SU-DHL-6 (cell line): ENCODE results near the gene ARIH1.

Experiments used
- H2AFZ ChIP-seq: fragments of 200-600 bp; sonication (generic); 2 replicates; pipeline ENCODE4 v1.6.1; 2014; ENCODE audit warnings: low read depth, mild to moderate bottlenecking, moderate library complexity, mixed read lengths, antibody characterized with exemption, low read length; ENCODE audit not compliant: severe bottlenecking
- H3F3A ChIP-seq: fragments of 200-600 bp; shearing (Covaris generic); 2 replicates; pipeline ENCODE4 v1.6.0; 2016; ENCODE audit warnings: antibody characterized with exemption, mild to moderate bottlenecking; ENCODE audit not compliant: insufficient read depth
- H3K27ac ChIP-seq: fragments of 200-600 bp; sonication (generic); 2 replicates; pipeline ENCODE4 v1.5.1; 2016; ENCODE audit warnings: low read depth, mild to moderate bottlenecking, low read length, moderate library complexity, mixed read lengths
- H3K27me3 ChIP-seq: fragments of 200-600 bp; sonication (generic), shearing (Covaris generic); 2 replicates; pipeline ENCODE4 v1.6.0; 2014; ENCODE audit warnings: mild to moderate bottlenecking, low read length
- H3K36me3 ChIP-seq: fragments of 200-600 bp; sonication (generic); 2 replicates; pipeline ENCODE4 v1.6.1; 2014; ENCODE audit warnings: mild to moderate bottlenecking, low read length, mixed read lengths
- H3K4me2 ChIP-seq: fragments of 300-600, 200-600 bp; shearing (Covaris generic), sonication (generic); 2 replicates; pipeline ENCODE4 v1.6.0; 2014; ENCODE audit warnings: low read length, low read depth, mild to moderate bottlenecking; ENCODE audit not compliant: poor library complexity, severe bottlenecking
- H3K4me3 ChIP-seq: fragments of 200-600 bp; sonication (generic); 2 replicates; pipeline ENCODE4 v1.5.1; 2014; ENCODE audit warnings: antibody characterized with exemption, low read length, mild to moderate bottlenecking, mixed read lengths; ENCODE audit not compliant: insufficient read depth, poor library complexity, severe bottlenecking
- H3K79me2 ChIP-seq: fragments of 200-600 bp; sonication (generic); 2 replicates; pipeline ENCODE4 v1.6.1; 2014; ENCODE audit warnings: mild to moderate bottlenecking, low read length, moderate library complexity; ENCODE audit not compliant: insufficient read depth
- H3K9ac ChIP-seq: fragments of 200-600 bp; sonication (generic); 2 replicates; pipeline ENCODE4 v1.7.0; 2014; ENCODE audit warnings: mild to moderate bottlenecking, low read length
- H3K9me2 ChIP-seq: fragments of 200-600 bp; sonication (generic); replicated peaks from 2 replicates; pipeline ENCODE4 v1.6.1; 2014; ENCODE audit warnings: low read length; ENCODE audit not compliant: insufficient read depth
- H3K9me3 ChIP-seq: fragments of 200-600 bp; sonication (generic); 2 replicates; pipeline ENCODE4 v1.6.1; 2014; ENCODE audit warnings: low read length, mixed read lengths; ENCODE audit not compliant: insufficient read depth
- H4K20me1 ChIP-seq: fragments of 200-600 bp; sonication (generic); 2 replicates; pipeline ENCODE4 v1.6.1; 2014; ENCODE audit warnings: low read depth, mild to moderate bottlenecking, antibody characterized with exemption, low read length, moderate library complexity, mixed read lengths
- CTCF ChIP-seq: fragments of 200-600 bp; sonication (generic); IDR thresholded peaks from one replicate; pipeline ENCODE4 v1.5.1; 2017; ENCODE audit warnings: antibody characterized with exemption, mild to moderate bottlenecking, low read length, moderate library complexity; ENCODE audit not compliant: insufficient read depth, poor library complexity, severe bottlenecking
- EZH2phosphoT487 ChIP-seq: fragments of 200-600 bp; sonication (generic), shearing (Covaris generic); conservative IDR thresholded peaks from 2 replicates; pipeline ENCODE4 v1.6.1; 2018; ENCODE audit warnings: mild to moderate bottlenecking, antibody characterized with exemption, low read length, moderate library complexity, mixed read lengths

ARIH1 gene

GRCh38 chr15:72491768-72492167, 17.6 kb downstream of the ARIH1 start:
- Histone ChIP-seq H3K79me2 (peaks cover 100% of the 10 kb centered on the region), H4K20me1 (peaks cover 12% of the 10 kb centered on the region; the same call in 1 of the 2 replicates), H3K9ac (no peak overlapping the region), H3K4me3 (no peak overlapping the region), H3K9me2 (no peaks in the 10 kb centered on the region), H3K36me3 (no peaks in the 10 kb centered on the region), H2AFZ (no peak overlapping the region), H3K9me3 (no peaks in the 10 kb centered on the region), H3K27me3 (no peaks in the 10 kb centered on the region), H3F3A (no peaks in the 10 kb centered on the region), H3K27ac (no peak overlapping the region), H3K4me2 (no peak overlapping the region)
- TF ChIP-seq CTCF, result no peak
- TF ChIP-seq EZH2phosphoT487, result no peak

DNA sequence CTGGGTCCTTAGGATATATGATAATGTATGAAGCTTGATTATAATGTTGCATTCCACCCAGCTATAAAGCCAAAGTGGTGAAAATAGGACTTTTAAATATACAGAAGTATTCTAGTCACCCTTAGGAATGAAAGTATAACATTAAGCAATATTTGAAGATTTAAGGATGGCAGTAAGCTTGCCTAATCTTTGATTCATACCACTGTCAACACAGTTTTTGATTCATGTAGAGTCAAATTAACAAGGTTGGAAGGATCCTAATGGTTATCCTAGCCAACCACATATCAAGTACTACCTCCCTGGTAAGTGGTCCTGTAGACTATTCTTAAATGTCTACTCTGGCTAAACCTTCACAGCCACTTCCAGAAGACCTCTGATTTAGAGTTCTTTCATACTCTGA, 18.6 kb downstream of the ARIH1 start:
- H4K20me1 ChIP-seq, result peaks cover 12% of the 10 kb centered on the region; the same call in 1 of the 2 replicates
- H3K9me2 ChIP-seq, result no peaks in the 10 kb centered on the region
- no peak overlapping the region for H3K27ac ChIP-seq
- H3K9me3 ChIP-seq, result no peaks in the 10 kb centered on the region
- no peak overlapping the region for H3K9ac ChIP-seq
- no peaks in the 10 kb centered on the region for H3K36me3 ChIP-seq
- no peak overlapping the region for H3K4me3 ChIP-seq
- H3K27me3 ChIP-seq, result no peaks in the 10 kb centered on the region
- no peak overlapping the region for H2AFZ ChIP-seq
- H3K4me2 ChIP-seq, result no peak overlapping the region
- no peak for TF ChIP-seq EZH2phosphoT487
- TF ChIP-seq CTCF, result no peak
- peaks cover 100% of the 10 kb centered on the region for H3K79me2 ChIP-seq
- H3F3A ChIP-seq, result 0 out of 2 replicates have a peak, but pooled peaks cover 5% of the 10 kb centered on the region

- no peaks in the 10 kb centered on the region for H3K9me3 ChIP-seq
- H3K4me2 ChIP-seq, result no peak overlapping the region
- H3K27me3 ChIP-seq, result no peaks in the 10 kb centered on the region
- H2AFZ ChIP-seq, result no peak overlapping the region
- H3K9ac ChIP-seq, result no peak overlapping the region
- H3F3A ChIP-seq, result 0 out of 2 replicates have a peak, but pooled peaks cover 7% of the 10 kb centered on the region
- peaks cover 100% of the 10 kb centered on the region for H3K79me2 ChIP-seq
- TF ChIP-seq EZH2phosphoT487, result no peak
- TF ChIP-seq CTCF, result no peak
- H3K4me3 ChIP-seq, result no peak overlapping the region
- no peak overlapping the region for H3K27ac ChIP-seq
- peaks cover 12% of the 10 kb centered on the region; the same call in 1 of the 2 replicates for H4K20me1 ChIP-seq
- H3K9me2 ChIP-seq, result no peaks in the 10 kb centered on the region
- no peaks in the 10 kb centered on the region for H3K36me3 ChIP-seq
Observed at GRCh38 chr15:72493220-72493619, 19.1 kb downstream of the ARIH1 start.
